HG03439 (cell line): ENCODE results near the gene CHM.

Source experiments
- ATAC-seq: cut with Tn5 transposase; IDR thresholded peaks from one replicate; pipeline ENCODE4 v1.9.1; 2021; ENCODE audit warnings: mild to moderate bottlenecking, moderate library complexity; ENCODE audit not compliant: unreplicated experiment

CHM gene

GRCh38 chrX:85907316-85907715, 140.0 kb downstream of the CHM start:
- ATAC-seq, result no peak

GRCh38 chrX:85906399-85906798, 141.0 kb downstream of the CHM start:
- no peak for ATAC-seq

- no peak for ATAC-seq
Observed at GRCh38 chrX:85905851-85906250, 141.5 kb downstream of the CHM start.

- no peak for ATAC-seq
Observed at GRCh38 chrX:85903692-85904471, 143.5 kb downstream of the CHM start.

- no peak for ATAC-seq
Observed at GRCh38 chrX:85897362-85898126, 149.8 kb downstream of the CHM start.

- ATAC-seq, result no peak
Observed at GRCh38 chrX:85882601-85883000, 164.8 kb downstream of the CHM start.

GRCh38 chrX:85870585-85870984, 176.8 kb downstream of the CHM start:
- no peak for ATAC-seq

- ATAC-seq, result no peak
Observed at GRCh38 chrX:85865324-85865723, 182.0 kb downstream of the CHM start.

GRCh38 chrX:85859426-85859825, 187.9 kb downstream of the CHM start:
- no peak for ATAC-seq

GRCh38 chrX:85851418-85851817, 195.9 kb downstream of the CHM start:
- ATAC-seq, result no peak

GRCh38 chrX:85836868-85837267, 210.5 kb downstream of the CHM start:
- no peak for ATAC-seq

- no peak for ATAC-seq
Observed at GRCh38 chrX:85828771-85829170, 218.6 kb downstream of the CHM start.

GRCh38 chrX:85815203-85815751, 232.1 kb downstream of the CHM start:
- no peak for ATAC-seq
